ENCODE measurements around the gene ZSCAN31. TPM values are rescaled to one million over a fixed set of nuclear protein-coding genes. Genes with fewer than 3 reads are reported as not detected.

ZSCAN31 gene
- total RNA-seq: 0.21 TPM

DNA sequence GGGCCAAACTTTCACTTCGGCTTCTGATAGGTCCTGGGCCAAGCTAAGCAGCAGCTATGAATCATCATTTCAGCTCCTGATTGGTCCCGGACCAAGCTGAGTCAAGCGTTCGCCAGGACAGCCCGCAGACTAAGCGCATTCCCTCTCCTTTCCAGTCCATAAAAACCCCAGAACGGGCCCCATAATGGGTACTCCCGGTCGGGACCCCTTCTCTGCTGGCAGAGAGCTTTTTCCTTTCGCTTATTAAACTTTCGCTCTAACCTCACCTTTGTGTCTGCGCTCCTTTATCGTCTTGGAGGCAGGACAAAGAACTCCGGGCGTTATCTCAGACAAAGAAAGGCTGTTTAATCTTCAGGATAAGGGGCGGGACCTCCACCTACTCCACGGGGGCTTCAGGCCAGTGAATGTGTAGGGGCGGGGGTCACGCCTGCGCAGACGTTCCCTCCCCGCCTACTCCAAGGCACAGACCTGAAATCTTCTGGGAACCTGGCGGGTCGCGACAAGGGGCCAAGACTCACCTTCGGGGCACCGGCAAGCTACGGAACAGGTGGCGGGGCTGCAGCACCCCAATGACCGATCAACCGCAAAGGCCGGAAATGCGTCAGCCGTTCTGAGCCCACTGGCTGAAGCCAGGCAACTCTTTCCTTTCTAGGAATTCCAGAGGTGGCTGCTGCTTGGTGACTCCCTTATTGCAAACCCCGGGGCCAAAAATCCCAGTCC lies at the start of gene ZSCAN31:
Gene ZSCAN31, minus strand, starts transcription at position 585 of the 720 bp plus-strand sequence. CDS start 6,465 bp downstream, outside the sequence.
- peak; percentile 57 to 99 for DNase-seq (ENCODE audit: low spot score in 2 of 2)
- Histone ChIP-seq H3K9me3 (no peaks in the 10 kb centered on the region), H3K27ac (peak within 1 kb of the TSS; percentile 96 to 99), H3K4me1 (peaks cover 0 to 8% of the 10 kb centered on the region in 2 donors), H3K27me3 (no peaks in the 10 kb centered on the region), H3K36me3 (no peaks in the 10 kb centered on the region), H3K4me3 (peak within 1 kb of the TSS; percentile 69 to 83)
- TF ChIP-seq, protein P1, sequence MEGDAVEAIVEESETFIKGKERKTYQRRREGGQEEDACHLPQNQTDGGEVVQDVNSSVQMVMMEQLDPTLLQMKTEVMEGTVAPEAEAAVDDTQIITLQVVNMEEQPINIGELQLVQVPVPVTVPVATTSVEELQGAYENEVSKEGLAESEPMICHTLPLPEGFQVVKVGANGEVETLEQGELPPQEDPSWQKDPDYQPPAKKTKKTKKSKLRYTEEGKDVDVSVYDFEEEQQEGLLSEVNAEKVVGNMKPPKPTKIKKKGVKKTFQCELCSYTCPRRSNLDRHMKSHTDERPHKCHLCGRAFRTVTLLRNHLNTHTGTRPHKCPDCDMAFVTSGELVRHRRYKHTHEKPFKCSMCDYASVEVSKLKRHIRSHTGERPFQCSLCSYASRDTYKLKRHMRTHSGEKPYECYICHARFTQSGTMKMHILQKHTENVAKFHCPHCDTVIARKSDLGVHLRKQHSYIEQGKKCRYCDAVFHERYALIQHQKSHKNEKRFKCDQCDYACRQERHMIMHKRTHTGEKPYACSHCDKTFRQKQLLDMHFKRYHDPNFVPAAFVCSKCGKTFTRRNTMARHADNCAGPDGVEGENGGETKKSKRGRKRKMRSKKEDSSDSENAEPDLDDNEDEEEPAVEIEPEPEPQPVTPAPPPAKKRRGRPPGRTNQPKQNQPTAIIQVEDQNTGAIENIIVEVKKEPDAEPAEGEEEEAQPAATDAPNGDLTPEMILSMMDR (IDR thresholded peaks at IDR 0.05): no peak
- intact Hi-C loops (cut with DNase I): loop anchor here (1.0 to 10.0 kb wide), 9 partner anchors 14 to 1729 kb away; partner anchors contain the start of genes POLR1H, PPP1R11, ZKSCAN3 and ZNF165

DNA sequence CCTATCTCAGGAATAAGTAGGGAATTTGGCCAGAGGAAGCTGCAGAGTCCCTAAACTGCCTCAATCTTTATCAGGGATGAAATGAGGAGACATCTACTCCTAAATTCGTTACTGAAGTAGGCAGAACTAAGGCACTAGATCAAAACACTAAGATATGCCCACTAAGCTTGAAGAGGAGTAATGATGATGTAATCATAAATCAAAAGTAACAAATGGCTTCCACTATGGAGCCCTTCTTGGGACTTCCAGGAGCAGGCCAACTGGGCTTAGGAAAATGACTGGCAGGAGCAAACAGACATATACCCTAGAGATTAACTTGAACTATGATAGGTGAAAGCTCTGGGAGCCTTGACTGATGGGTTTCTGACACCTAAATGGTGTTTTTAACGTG lies 48.2 kb upstream of the ZSCAN31 start:
- peak overlapping the region in 1 of 2 donors; percentile 55 for H3K27ac ChIP-seq
- peaks cover 0 to 5% of the 10 kb centered on the region in 2 donors for H3K9me3 ChIP-seq
- intact Hi-C loops (cut with DNase I): no loop called here
- DNase-seq (ENCODE audit: low spot score in 2 of 2): no peak
- peaks cover 11 to 58% of the 10 kb centered on the region in 2 donors for H3K36me3 ChIP-seq
- no peaks in the 10 kb centered on the region for H3K27me3 ChIP-seq
- peaks cover 0 to 2% of the 10 kb centered on the region in 2 donors for H3K4me1 ChIP-seq
- H3K4me3 ChIP-seq: no peak overlapping the region
- TF ChIP-seq, protein P1 (IDR thresholded peaks at IDR 0.05): no peak

DNA sequence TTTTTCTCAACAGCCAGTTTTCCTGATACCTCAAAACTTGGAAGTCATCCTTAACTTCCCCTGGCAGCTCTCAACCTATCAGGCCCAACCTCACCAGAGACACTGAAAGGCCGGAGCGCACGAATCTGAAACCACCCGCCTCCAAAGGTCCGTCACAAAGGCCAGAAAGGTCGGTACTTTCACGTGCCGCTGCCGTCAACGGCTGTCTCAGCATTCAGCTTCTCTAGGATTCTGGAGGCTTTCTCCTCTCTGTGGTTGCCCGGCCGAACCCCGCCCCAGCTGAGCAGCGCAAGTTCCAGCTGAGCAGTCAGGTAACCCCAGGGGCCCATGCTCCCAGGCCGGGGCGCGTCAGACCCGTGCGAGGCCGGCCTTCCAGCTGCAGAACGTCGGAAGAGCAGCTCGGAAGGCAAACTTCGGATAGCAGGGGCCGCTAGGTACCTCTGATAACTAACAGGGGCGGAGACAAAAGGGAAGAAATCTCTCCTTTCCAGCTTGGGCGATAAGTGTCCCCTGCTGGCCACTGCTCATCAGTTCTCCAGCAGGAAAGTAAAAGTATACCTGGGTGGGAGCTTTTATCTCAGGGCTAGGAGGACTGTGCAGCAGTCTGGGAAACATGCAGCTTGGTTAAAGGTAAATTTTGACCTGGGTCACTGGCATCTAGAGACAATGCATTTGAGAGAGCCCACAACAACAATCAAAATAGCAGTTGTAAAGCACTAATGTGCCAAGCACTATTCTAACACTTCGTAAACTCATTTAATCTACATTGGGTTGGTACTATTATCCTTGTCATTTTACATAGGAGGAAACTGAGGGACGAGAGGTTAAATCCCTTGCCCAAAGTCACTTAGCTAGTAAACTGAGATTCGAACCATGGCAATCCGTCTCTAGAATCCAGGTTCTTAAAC lies 47.5 kb upstream of the ZSCAN31 start:
- Histone ChIP-seq H3K4me3 (peak overlapping the region; percentile 51 to 55), H3K4me1 (peaks cover 0 to 2% of the 10 kb centered on the region in 2 donors), H3K9me3 (peaks cover 0 to 12% of the 10 kb centered on the region in 2 donors), H3K36me3 (peaks cover 11 to 58% of the 10 kb centered on the region in 2 donors), H3K27me3 (no peaks in the 10 kb centered on the region), H3K27ac (peak overlapping the region; percentile 42 to 55)
- DNase-seq (ENCODE audit: low spot score in 2 of 2): peak; percentile 59 to 89
- TF ChIP-seq, protein P1 (IDR thresholded peaks at IDR 0.05): peak in 2 of 3 experiments; percentile 4 to 23
- intact Hi-C loops (cut with DNase I): no loop called here

DNA sequence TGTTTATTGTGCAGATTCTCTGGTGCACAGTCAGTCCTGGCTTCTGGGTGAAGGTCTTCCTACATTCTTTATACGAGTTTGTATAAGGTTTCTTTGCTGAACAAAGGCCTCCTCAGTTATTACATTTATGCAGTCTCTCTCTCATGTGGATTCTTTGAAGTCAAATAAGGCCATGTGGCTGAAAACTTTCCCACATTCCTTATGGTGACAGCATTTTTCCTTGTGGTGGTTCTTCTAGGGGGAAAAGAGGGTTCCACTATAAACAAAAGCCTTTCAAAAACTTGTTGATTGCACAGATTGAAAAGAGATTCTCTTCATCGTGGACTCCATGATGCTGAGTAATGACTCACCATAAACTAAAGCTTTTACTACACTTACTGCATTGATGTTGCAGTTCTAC lies 44.4 kb upstream of the ZSCAN31 start:
- no peak for DNase-seq (ENCODE audit: low spot score in 2 of 2)
- no peak overlapping the region for H3K27ac ChIP-seq
- TF ChIP-seq, protein P1 (IDR thresholded peaks at IDR 0.05): no peak
- H3K4me3 ChIP-seq: no peak overlapping the region
- peaks cover 0 to 2% of the 10 kb centered on the region in 2 donors for H3K4me1 ChIP-seq
- intact Hi-C loops (cut with DNase I): no loop called here
- H3K36me3 ChIP-seq: peaks cover 11 to 37% of the 10 kb centered on the region in 2 donors
- no peaks in the 10 kb centered on the region for H3K27me3 ChIP-seq
- peaks cover 0 to 11% of the 10 kb centered on the region in 2 donors for H3K9me3 ChIP-seq

DNA sequence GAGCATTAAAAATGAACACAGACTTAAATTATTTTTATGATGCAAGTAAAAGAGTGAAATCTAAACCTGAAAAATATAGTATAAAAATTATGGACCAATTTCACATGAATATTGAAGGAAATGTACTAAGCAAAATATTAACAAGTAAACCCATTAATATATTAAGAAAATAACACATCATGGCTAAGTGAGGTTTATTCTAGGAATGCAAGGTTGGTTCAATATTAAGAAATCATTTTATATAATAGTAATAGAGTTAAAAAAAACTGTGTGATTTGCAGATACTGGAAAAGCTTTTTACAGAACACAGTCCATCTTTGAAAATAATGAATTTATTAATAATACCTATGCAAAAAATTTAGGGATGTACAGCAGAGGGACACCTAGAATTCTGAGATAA lies 42.7 kb upstream of the ZSCAN31 start:
- Histone ChIP-seq H3K4me1 (peaks cover 0 to 2% of the 10 kb centered on the region in 2 donors), H3K36me3 (peaks cover 11 to 37% of the 10 kb centered on the region in 2 donors), H3K4me3 (no peak overlapping the region), H3K27ac (no peak overlapping the region), H3K27me3 (no peaks in the 10 kb centered on the region), H3K9me3 (peaks cover 0 to 11% of the 10 kb centered on the region in 2 donors)
- intact Hi-C loops (cut with DNase I): no loop called here
- DNase-seq (ENCODE audit: low spot score in 2 of 2): no peak
- TF ChIP-seq, protein P1 (IDR thresholded peaks at IDR 0.05): no peak

Data from ascending aorta (tissue), 2 donors.